Glomerular visceral epithelial cell (primary cell): ENCODE results near the gene PAX5.
A peak's percentile ranks its signal among the peaks of the same experiment; 100 is the strongest.

Experiments
- DNase-seq: peaks from one replicate; pipeline ENCODE4 v3.0.0-alpha.2; 2016; ENCODE audit errors: extremely low spot score

PAX5 gene

DNA sequence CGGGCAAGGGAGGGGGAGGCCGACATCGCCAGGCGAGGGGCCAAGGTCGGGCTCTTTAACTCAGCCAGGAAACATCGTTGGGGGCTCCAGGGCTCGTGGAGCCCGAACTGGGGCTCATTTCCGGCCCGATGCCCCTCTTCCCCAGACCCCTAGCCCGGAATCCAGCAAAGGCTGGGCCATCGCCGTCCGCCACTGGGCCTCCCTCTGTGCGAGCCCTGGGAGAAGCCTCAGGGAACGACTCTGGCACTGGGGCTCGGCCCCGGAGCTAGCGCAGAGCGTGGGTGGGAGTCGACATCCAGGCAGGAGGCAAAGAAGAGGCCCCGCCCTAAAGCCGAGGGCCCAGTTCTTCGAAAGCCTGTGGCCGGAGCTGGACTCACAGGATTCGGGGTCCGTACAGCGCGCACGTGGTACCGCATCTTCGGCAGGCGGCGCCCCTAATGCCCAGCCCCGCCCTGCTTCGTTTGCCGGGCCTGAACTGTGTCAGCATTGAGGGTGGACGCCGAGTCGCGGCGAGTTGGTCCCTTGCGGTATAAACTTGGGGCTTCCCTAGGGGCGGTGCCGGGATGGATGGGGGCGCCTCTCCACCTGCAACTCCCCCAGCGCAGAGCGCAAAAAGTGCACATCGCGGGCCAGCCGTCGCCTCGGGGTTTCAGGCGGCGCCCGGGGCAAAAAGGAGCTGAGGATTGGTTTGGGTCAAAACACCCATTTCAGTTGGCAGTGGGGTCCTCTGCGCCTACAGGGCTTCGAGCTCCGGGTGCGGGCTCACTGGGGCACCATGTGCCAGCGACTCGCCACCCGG, 3.6 kb upstream of the PAX5 start:
- no peak for DNase-seq

DNA sequence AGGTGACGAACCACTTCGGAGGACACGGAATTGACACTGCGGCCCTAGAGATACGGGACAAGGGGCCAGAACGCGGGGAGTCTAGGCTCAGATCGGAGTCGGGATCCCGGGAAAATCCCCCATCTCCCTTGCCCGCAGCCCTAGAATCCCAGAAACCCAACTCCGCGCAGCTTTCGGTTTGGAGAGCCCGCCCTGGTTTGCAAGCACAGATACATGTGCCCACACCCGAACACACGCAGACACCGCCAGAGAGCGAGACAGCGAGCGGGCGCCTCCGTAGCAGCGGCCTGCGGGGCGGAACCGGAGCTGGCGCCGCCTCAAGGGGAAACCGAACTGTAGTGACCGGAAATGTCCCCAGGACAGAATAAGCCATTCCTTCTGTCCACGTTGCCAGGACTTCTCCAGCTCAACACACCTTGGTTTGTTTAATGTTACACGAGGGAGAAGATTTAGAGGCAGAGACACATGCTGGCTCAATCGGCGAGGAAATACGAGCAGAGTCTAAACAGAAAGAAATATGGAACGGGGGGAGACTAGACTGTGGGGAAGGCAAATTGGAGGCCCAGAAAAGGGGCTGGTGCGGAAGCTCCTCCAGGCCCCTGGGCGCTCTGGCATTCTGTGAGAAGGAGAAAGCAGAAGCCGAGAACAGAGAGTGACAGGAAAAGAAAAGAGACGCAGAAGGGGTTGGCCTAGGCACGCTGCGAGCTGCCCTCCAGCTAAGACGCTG, 2.9 kb upstream of the PAX5 start:
- DNase-seq: peak; percentile 37

DNA sequence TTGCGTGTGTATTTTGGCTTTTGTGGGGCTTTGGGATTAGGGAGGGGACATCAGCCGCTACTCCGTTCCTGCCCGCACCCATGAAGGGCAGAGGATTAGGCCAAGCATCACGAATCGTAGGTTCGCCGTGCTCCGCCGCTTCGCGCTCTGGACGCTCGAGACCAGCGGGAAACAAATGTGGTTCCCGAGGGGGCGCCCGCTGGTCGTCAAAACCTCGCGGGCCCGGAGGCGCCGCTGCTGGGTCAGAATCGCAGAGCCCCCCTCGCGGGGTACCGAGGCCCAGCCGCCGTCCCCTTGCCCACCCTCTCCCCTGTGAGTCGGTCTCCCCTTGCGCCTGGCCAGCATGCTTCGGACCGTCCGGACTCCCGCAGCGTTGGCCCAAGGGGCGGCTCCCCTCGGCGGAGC, 2.3 kb upstream of the PAX5 start:
- DNase-seq: no peak

DNA sequence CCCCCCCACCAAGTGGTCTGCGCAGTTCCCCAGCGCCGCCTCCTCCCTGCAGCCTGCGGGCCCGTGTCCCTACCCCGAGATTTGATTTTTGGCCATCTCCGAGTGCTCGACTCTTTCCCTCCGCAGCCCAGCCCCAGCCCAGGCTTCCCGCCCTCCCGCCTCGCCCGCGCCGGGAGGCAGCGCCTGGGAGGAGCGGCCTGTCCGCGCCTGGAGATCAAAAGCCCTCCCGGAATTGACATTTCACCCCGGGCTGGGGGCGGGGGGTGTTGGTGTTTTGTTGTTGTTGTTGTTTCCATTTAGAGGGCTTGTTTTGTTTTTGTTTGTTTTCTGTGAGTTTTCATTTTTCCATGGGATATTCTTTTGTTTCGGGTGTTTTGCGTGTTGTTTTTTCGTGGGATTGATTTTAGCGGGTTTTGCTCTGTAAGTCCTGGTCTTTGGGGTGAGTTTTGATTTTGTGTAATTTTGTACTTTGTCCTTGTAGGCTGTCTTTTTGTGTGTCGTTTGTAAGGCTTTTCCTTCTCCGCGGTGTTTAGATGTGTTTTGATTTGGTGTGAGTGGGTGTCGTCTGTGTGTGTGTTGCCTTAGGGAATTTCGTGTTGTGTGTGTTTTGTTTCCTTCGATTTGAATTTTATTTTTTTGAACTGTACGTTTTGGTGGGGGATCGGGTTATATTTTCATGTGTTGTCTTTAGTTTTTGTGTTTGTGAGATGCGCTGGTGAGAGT, 1.7 kb upstream of the PAX5 start:
- DNase-seq: no peak

- DNase-seq: no peak
Measured at GRCh38 chr9:37034938-37035647, 1.0 kb upstream of the PAX5 start.

DNA sequence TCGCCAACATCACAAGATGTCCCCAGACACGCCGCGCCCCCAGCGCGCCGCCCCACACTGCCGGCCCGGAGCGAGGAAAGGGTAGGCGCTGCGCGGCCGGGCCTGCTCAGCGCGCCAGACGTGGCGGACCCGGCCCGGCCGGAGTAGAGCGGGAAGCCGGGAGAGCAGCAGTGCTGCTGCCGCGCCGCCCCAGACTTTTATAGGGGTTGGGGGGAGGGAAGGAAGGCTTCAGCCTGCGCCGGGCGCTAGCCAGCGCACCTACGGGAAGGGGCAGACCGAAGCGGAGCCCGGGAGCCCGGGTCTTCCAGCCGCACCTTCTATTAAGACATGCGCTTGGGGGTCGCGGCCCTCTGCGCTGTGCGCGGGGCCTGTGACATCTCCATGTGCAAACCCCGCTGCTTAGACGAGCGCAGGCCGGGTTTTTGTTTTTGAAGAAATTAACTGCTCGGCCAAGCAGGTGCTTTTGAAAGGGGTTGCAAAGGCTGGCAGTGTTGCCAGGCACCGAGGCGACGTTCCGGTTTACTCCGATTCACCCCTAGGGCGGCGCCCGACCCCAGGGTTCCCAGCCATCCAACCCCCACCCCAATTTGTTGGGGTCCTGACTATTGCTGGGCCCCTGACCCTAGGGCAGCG, 353 bp upstream of the PAX5 start:
- no peak for DNase-seq

- DNase-seq: no peak
Measured at GRCh38 chr9:37033141-37033540, 927 bp downstream of the PAX5 start.

- DNase-seq: no peak
Measured at GRCh38 chr9:37032713-37033112, 1.4 kb downstream of the PAX5 start.

- DNase-seq: no peak
Measured at GRCh38 chr9:37031902-37032301, 2.2 kb downstream of the PAX5 start.

- DNase-seq: no peak
Measured at GRCh38 chr9:37031081-37031480, 3.0 kb downstream of the PAX5 start.

GRCh38 chr9:37030611-37030939, 3.5 kb downstream of the PAX5 start:
- DNase-seq: no peak

- DNase-seq: no peak
Measured at GRCh38 chr9:37029776-37030610, 4.1 kb downstream of the PAX5 start.

GRCh38 chr9:37029304-37029775, 4.7 kb downstream of the PAX5 start:
- DNase-seq: no peak

DNA sequence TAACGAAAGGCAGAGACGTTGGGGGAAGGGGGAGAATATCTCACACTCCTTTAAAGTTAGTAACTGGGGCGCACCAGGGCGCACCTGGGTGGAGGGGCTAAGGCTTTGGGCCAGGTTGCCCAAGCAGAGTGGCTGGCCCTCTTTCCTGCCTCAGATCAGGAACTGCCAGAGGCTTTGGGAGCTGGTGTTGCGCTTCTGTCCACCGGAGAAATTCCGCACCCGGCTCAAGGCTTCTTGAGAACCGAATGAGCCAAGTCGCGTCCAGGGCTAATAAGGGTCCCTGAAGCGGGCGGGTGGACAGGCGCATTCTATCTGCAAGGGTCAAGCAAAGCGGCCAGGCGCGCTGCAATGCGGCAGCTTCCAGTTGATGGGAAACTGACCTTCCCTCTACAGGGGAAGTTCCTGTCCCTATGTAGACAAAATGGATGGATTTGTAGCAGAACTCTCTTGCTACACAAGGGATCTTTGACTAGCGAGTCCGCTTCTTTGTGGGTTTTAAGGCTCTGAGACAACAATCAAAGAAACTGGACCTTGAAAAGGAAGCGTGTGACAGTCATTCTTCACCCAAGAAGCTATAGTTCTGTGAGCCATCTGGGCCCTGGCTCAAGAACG, 5.5 kb downstream of the PAX5 start:
- no peak for DNase-seq

DNA sequence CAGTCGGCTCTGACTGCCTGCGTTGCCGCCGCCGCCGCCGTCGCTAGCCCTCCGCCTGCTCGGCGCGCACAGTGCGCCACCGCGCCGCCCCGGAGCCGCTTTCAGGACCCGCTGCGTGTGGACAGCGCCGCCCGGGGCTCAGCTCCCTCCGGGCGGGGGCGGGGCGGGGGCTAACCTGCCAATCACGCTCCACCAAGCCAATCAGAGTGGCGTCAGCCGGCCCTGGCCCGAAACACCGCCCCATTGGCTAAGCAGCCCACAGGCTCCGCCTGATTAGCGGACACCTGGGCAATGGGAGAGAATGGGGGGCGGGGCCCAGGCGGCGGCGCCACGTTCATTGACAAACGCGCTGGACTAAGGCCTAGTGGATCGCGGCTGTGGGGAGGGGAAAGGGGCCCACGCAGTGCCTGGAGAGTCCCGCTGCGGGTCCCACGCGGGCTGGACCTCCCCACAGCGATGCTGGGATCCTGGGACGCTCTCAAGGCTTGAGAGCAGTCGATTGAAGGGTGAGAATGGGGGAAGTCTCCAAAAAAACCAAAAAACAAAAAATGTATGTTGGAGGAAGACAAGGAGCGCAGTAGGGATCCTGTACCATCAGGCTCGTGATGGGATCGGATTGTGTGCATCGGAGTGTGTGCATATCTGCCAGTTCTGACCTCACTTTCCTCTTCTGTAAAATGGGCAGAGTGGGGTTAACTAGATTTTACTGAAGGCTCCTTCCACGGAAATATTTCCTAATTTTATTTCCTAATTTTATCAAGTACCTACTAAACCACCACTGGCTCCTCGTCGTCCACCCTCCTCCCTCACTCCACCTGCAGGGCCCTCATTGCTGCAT, 6.3 kb downstream of the PAX5 start:
- DNase-seq: peak; percentile 92

DNA sequence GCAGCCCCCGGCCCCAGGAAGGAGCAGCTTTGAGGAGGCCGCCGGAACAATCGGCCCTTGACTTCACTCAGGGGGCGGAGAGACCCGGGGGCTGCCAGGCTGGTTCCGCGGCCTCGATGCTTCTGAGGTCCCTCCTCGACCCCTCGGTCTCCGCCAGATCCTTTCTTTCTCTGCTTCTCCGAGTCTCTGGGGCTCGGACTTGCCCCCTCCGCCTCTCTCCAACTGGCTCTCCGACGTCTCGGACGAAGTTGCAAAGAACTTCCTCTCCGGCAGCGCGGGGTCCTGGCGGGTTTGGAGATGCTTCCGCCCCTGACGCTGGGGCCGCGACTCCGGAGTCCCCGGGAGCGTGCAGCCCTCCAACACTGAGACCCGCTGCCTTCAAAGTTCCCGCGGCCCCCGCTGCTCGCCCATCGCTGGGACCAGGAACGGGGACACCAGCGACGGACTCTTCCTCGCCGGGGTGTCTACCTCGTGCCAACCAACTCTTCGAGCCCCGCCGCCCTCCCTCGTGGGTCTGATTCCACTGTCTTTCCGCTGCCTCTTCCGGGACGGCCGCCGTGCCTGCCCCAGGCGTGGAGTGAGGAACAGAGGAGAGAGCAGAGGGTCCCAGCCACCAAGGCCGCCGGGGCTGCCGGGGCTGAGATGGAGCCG, 7.0 kb downstream of the PAX5 start:
- DNase-seq: no peak

DNA sequence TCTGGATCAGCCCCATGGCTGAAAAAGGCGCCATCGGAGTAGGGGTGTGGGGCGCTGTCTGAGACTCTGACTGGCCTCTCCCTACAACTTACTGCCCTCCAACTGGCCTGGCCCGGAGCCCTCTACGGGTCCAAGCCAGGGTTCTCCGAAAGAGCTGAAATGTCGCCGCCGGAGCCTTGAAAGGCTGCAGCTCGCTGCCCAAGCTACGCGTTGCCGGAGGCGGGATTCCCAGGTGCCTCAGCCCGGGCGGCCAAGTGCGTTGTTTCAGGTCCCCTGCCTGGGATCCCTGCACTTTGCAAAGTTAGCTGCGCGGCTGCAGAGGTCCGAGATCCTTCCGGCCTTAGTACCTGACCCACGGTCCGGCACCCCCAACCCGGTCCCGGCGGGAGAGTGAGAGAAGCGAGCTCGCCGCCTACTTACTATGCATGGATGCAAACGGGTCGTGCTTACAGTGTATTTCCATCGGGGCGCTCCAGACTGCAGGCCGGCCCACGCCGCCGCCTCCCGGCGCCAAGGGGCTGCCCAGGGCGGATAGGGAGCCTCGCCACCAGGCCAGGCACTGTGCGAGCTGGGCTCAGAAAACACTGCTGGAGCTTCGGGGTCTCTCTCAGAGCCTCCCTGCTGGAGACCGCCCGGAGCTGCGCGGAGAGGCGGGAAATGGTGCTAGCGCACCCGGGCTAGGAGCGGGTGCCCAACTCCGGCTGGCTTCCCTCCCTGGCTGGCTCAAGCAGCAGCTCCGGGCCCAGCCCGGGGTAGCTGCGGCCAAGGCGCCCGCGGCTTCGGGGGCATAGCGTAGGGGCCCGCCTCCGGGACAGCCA, 7.7 kb downstream of the PAX5 start:
- no peak for DNase-seq

GRCh38 chr9:37025823-37026112, 8.3 kb downstream of the PAX5 start:
- no peak for DNase-seq
